ENCODE data around the gene LAMA5. TPM values are rescaled to one million over a fixed set of nuclear protein-coding genes. Genes with fewer than 3 reads are reported as not detected.

Gene LAMA5
- total RNA-seq, 2 experiments from 2014 or later, result 53.3 to 162 TPM

DNA sequence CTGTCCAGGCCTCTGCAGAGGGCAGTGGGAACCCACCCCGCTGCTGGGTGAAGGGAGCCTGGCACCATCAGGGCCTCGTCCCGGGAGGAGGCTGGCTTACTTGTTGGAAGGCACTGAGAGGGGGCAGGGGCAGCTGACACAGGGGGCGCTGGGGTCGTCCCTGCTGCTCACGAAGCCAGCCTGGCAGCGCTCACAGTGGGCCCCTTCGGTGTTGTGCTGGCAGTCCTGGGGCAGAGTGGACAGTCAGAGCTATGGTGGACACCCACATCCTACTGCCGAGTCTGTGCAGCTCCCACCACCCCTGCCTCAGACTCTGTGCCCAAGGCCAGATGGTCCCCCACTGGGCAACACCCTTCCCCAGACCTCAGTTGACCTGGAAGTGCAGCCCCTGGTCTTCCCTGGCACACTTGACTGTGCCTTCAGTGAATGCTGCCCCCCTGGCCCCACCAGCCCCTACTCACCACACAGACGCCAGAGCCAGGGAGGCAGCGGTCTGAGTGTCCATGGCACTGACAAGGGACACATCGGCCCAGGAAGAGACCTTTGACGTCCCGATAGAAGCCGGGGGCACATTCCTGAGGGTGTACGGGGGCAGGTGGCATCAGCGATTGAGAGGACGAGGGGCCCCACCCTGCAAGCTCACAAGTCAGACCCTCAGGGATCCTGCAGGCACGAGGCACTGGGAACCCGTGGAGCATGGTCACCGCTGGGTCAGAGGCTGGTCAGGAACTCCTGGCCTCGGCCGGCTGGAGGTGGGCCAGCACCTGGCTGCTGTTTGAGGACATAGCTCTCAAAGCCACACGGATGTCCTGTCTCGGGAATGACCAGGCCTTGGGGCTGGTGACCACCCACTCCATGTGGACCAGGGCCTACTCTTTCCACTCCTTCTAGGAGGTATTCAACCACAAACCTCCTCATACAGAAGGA is 42.9 kb downstream of the LAMA5 start:
- Histone ChIP-seq H3K27ac (ENCODE audit: low read depth, low read length, poor library complexity, severe bottlenecking) (no peak overlapping the region), H4K20me1 (ENCODE audit: insufficient read depth, low read length) (no peaks in the 10 kb centered on the region), H2AFZ (ENCODE audit: low read length) (no peak overlapping the region), H3K36me3 (ENCODE audit: insufficient read depth, low read length) (peaks cover 65% of the 10 kb centered on the region), H3K79me2 (ENCODE audit: insufficient read depth, low read depth, low read length) (no peaks in the 10 kb centered on the region), H3K4me2 (ENCODE audit: low read length) (no peak overlapping the region), H3K9me3 (ENCODE audit: low read length) (no peaks in the 10 kb centered on the region), H3K4me1 (ENCODE audit: insufficient read depth, low read length, poor library complexity, severe bottlenecking) (peaks cover 12% of the 10 kb centered on the region), H3K4me3 (ENCODE audit: low read depth, low read length, poor library complexity, severe bottlenecking) (no peak overlapping the region), H3K9me2 (ENCODE audit: insufficient read depth, low read length) (no peaks in the 10 kb centered on the region)
- DNase-seq (ENCODE audit: low spot score), result no peak
- intact Hi-C loops (cut with micrococcal nuclease; ENCODE audit: unreplicated experiment), result loop anchor here (5.0 kb wide), 1 partner anchor 43 kb away; the partner anchor contains the start of gene LAMA5
- TSS peak; percentile 56 for BruUV-seq (replicated peaks)
- ChIA-PET CTCF (ENCODE audit: unreplicated experiment) (no interaction called here), POLR2A (interaction anchor here (1.3 kb wide), 1 partner anchor 15 kb away, joined by 5 read pairs; no protein-coding TSS in a partner anchor)
- TF ChIP-seq, protein P1, sequence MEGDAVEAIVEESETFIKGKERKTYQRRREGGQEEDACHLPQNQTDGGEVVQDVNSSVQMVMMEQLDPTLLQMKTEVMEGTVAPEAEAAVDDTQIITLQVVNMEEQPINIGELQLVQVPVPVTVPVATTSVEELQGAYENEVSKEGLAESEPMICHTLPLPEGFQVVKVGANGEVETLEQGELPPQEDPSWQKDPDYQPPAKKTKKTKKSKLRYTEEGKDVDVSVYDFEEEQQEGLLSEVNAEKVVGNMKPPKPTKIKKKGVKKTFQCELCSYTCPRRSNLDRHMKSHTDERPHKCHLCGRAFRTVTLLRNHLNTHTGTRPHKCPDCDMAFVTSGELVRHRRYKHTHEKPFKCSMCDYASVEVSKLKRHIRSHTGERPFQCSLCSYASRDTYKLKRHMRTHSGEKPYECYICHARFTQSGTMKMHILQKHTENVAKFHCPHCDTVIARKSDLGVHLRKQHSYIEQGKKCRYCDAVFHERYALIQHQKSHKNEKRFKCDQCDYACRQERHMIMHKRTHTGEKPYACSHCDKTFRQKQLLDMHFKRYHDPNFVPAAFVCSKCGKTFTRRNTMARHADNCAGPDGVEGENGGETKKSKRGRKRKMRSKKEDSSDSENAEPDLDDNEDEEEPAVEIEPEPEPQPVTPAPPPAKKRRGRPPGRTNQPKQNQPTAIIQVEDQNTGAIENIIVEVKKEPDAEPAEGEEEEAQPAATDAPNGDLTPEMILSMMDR (conservative IDR thresholded peaks at IDR 0.05; ENCODE audit: low read length), result no peak
- TF ChIP-seq EZH2phosphoT487 (IDR thresholded peaks at IDR 0.05; ENCODE audit: borderline replicate concordance, low read depth, low read length), result no peak

DNA sequence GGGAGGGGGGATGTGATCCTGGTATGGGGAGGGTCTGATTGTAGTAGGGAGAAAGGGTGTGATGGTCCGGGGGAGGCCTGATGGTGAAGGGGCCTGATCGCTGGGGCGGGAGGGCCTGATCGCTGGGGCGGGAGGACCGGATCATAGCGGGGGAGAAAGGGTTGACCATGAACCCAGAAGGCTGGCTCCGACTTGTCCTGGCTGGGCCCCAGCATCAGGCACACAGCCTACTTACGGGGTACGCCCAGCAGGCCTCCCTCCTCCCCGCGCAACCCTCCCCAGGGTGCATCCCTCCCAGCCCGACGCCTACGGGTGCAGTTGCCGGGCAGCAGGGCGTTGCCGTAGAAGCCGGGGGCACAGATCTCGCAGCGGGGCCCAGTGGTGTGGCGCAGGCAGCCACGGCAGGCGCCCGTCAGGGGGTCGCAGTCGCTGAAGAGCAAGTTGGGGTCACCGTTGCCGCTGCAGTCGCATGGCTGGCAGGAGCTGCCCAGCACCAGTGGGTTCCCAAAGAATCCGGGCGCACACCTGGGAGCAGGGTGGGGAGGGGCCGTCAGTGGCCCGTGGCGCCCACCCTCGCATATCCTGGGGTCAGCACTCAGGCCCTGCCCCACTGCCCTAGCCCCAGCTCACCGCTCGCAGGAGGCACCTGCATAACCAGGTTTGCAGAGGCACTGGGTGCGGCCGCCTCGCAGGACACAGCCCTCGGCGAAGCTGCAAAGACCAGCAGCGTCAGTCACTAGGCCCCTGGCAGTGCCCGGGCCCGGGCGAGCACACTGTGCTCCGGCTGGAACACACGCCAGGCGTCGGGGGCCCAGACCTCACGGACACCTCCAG is 43.7 kb downstream of the LAMA5 start:
- Histone ChIP-seq H3K4me3 (ENCODE audit: low read depth, low read length, poor library complexity, severe bottlenecking) (no peak overlapping the region), H3K27ac (ENCODE audit: low read depth, low read length, poor library complexity, severe bottlenecking) (no peak overlapping the region), H4K20me1 (ENCODE audit: insufficient read depth, low read length) (no peaks in the 10 kb centered on the region), H3K9me2 (ENCODE audit: insufficient read depth, low read length) (no peaks in the 10 kb centered on the region), H2AFZ (ENCODE audit: low read length) (no peak overlapping the region), H3K4me1 (ENCODE audit: insufficient read depth, low read length, poor library complexity, severe bottlenecking) (peaks cover 12% of the 10 kb centered on the region), H3K9me3 (ENCODE audit: low read length) (no peaks in the 10 kb centered on the region), H3K4me2 (ENCODE audit: low read length) (no peak overlapping the region), H3K79me2 (ENCODE audit: insufficient read depth, low read depth, low read length) (no peaks in the 10 kb centered on the region), H3K36me3 (ENCODE audit: insufficient read depth, low read length) (peaks cover 65% of the 10 kb centered on the region)
- BruUV-seq (replicated peaks), result no TSS peak
- ChIA-PET CTCF (ENCODE audit: unreplicated experiment) (no interaction called here), POLR2A (no interaction called here)
- no peak for TF ChIP-seq EZH2phosphoT487 (IDR thresholded peaks at IDR 0.05; ENCODE audit: borderline replicate concordance, low read depth, low read length)
- TF ChIP-seq, protein P1 (conservative IDR thresholded peaks at IDR 0.05; ENCODE audit: low read length), result no peak
- intact Hi-C loops (cut with micrococcal nuclease; ENCODE audit: unreplicated experiment), result loop anchor here (5.0 kb wide), 1 partner anchor 44 kb away; the partner anchor contains the start of gene LAMA5
- DNase-seq (ENCODE audit: low spot score), result no peak

Data from OCI-LY7 (cell line).